GM18858 (cell line): Measurements from ENCODE around the gene IL17RB.
A peak's percentile ranks its signal among the peaks of the same experiment; 100 is the strongest.

Source experiments
- ATAC-seq: cut with Tn5 transposase; IDR thresholded peaks from one replicate; pipeline ENCODE4 v1.9.1; 2021; ENCODE audit not compliant: unreplicated experiment

Gene IL17RB

GRCh38 chr3:53846134-53846850 lies at the start of gene IL17RB, which contains the start of gene CHDH:
IL17RB (plus strand) TSS chr3:53846568; CDS start chr3:53846589, 21 bp downstream.
CHDH (minus strand) TSS chr3:53846419; CDS start chr3:53824008, 22,411 bp downstream.
- ATAC-seq: peak; percentile 31

- no peak for ATAC-seq
These were observed 48.2 kb upstream of the IL17RB start for GRCh38 chr3:53798144-53798543.

GRCh38 chr3:53799338-53799865 lies 47.0 kb upstream of the IL17RB start:
- no peak for ATAC-seq

- no peak for ATAC-seq
These were observed 46.1 kb upstream of the IL17RB start for GRCh38 chr3:53800041-53800906.

- no peak for ATAC-seq
These were observed 45.0 kb upstream of the IL17RB start for GRCh38 chr3:53801319-53801718.

- ATAC-seq: no peak
These were observed 44.0 kb upstream of the IL17RB start for GRCh38 chr3:53802256-53802880.

GRCh38 chr3:53803124-53803815 lies 43.1 kb upstream of the IL17RB start:
- ATAC-seq: no peak

- no peak for ATAC-seq
These were observed 42.3 kb upstream of the IL17RB start for GRCh38 chr3:53803816-53804695.

- ATAC-seq: peak; percentile 61
These were observed 41.5 kb upstream of the IL17RB start for GRCh38 chr3:53804697-53805462.

GRCh38 chr3:53805463-53806159 lies 40.8 kb upstream of the IL17RB start:
- no peak for ATAC-seq

GRCh38 chr3:53806182-53807116 lies 39.9 kb upstream of the IL17RB start:
- ATAC-seq: no peak

GRCh38 chr3:53807117-53807810 lies 39.1 kb upstream of the IL17RB start:
- no peak for ATAC-seq

GRCh38 chr3:53808496-53808895 lies 37.9 kb upstream of the IL17RB start:
- no peak for ATAC-seq

- no peak for ATAC-seq
These were observed 37.1 kb upstream of the IL17RB start for GRCh38 chr3:53809267-53809666.

GRCh38 chr3:53809764-53810400 lies 36.5 kb upstream of the IL17RB start:
- no peak for ATAC-seq
